ENCODE measurements around the gene PRPF8. TPM values are rescaled to one million over a fixed set of nuclear protein-coding genes. Genes with fewer than 3 reads are reported as not detected.

Gene PRPF8
- total and polyA plus RNA-seq, 2 of the 8 experiments (the other 6 are each of a cell fraction or from before 2014, with no cell fraction given): 329 to 337 TPM

GRCh38 chr17:1727876-1728630 is 43.4 kb upstream of the PRPF8 start (continued):
- TF ChIP-seq BACH1 (IDR thresholded peaks at IDR 0.05; ENCODE audit: low read length) (no peak), FOSL1 (IDR thresholded peaks at IDR 0.05; ENCODE audit: insufficient read depth, low read depth, low read length) (no peak)
